B cell (primary cell): ENCODE measurements around the gene PTCRA. TPM values are rescaled to one million over a fixed set of nuclear protein-coding genes. Genes with fewer than 3 reads are reported as not detected.

Experiments
- ATAC-seq: fragments of 200-7000 bp; cut with Tn5 transposase; one replicate; pipeline ENCODE4 v1.10.0; 2021; ENCODE audit warnings: low read depth, mild to moderate bottlenecking, moderate number of reproducible peaks, moderate library complexity
- CTCF ChIA-PET: fragments of 350-600 bp; sonication (Branson Sonifier 250); formaldehyde crosslinking; loops from one replicate; lab custom pipeline; 2021; ENCODE audit warnings: antibody characterized with exemption, inconsistent platforms; lab: Charles Lee
- POLR2A ChIA-PET: fragments of 350-600 bp; sonication (Branson Sonifier 250); formaldehyde crosslinking; loops from one replicate; lab custom pipeline; 2021; ENCODE audit warnings: antibody characterized with exemption; lab: Charles Lee
- DNase-seq: peaks from one replicate; pipeline ENCODE4 v3.0.0; 2013
- H2AFZ ChIP-seq: 2 replicates; pipeline ENCODE4 v1.6.1; 2012; ENCODE audit warnings: mild to moderate bottlenecking, low read depth, low read length; ENCODE audit not compliant: insufficient read depth, poor library complexity, severe bottlenecking
- H3K27ac ChIP-seq, 2 donors: 1 replicate in 1 of 2; 2 replicates in 1 of 2; pipeline ENCODE4 v1.5.1; 2012 to 2013; ENCODE audit warnings: low read length in 2 of 2, mild to moderate bottlenecking in 2 of 2, moderate library complexity in 1 of 2
- H3K27me3 ChIP-seq, 4 experiments: fragments of 200-600 bp in 1 of 4; sonication (generic) in 1 of 4; replicated peaks in 1 of 4; 1 replicate in 2 of 4; 2 replicates in 2 of 4; pipeline versions ENCODE4 v1.6.1 to v1.7.0; 2013 to 2016; ENCODE audit warnings: low read length in 3 of 4, mild to moderate bottlenecking in 2 of 4, mixed read lengths in 1 of 4, moderate library complexity in 1 of 4; ENCODE audit not compliant: insufficient read depth in 4 of 4, control insufficient read depth in 3 of 4; ENCODE audit errors: control extremely low read depth in 1 of 4
- H3K36me3 ChIP-seq, 2 experiments: replicated peaks in 1 of 2; 1 replicate in 1 of 2; 2 replicates in 1 of 2; pipeline versions ENCODE4 v1.6.1 to v1.7.1; 2013; ENCODE audit warnings: low read length in 1 of 2; ENCODE audit not compliant: insufficient read depth in 2 of 2, control insufficient read depth in 1 of 2; ENCODE audit errors: control extremely low read depth in 1 of 2, extremely low read depth in 1 of 2
- H3K4me1 ChIP-seq, 2 donors: fragments of 200-600 bp in 1 of 2; sonication (generic) in 1 of 2; 1 replicate in 1 of 2; 2 replicates in 1 of 2; pipeline versions ENCODE4 v1.5.1 to v1.6.1; 2013 to 2017; ENCODE audit warnings: low read length in 2 of 2; ENCODE audit not compliant: control insufficient read depth in 2 of 2, insufficient read depth in 2 of 2
- H3K4me2 ChIP-seq: replicated peaks from 2 replicates; pipeline ENCODE3; 2012; ENCODE audit warnings: mild to moderate bottlenecking, low read depth, low read length; ENCODE audit not compliant: poor library complexity, severe bottlenecking
- H3K4me3 ChIP-seq, 5 experiments: fragments of 200-600 bp in 1 of 5; sonication (generic) in 1 of 5; 1 replicate in 3 of 5; 2 replicates in 2 of 5; pipeline versions ENCODE4 v1.5.1 to v1.7.0; 2011 to 2016; ENCODE audit warnings: low read length in 4 of 5, mild to moderate bottlenecking in 4 of 5, low read depth in 2 of 5, control low read depth in 1 of 5, moderate library complexity in 1 of 5; ENCODE audit not compliant: insufficient read depth in 1 of 5; ENCODE audit errors: control extremely low read depth in 1 of 5, extremely low read depth in 1 of 5
- H3K79me2 ChIP-seq: fragments of 200-600 bp; sonication (generic); one replicate; pipeline ENCODE4 v1.6.0; 2016; ENCODE audit warnings: low read length; ENCODE audit not compliant: control insufficient read depth, insufficient read depth
- H3K9ac ChIP-seq: fragments of 200-600 bp; sonication (generic); 2 replicates; pipeline ENCODE4 v1.6.1; 2017; ENCODE audit warnings: mild to moderate bottlenecking, low read length, moderate library complexity
- H3K9me3 ChIP-seq, 3 donors: one replicate each; pipeline versions ENCODE4 v1.6.1 to v1.7.1; 2013; ENCODE audit warnings: low read length in 2 of 3; ENCODE audit not compliant: control insufficient read depth in 2 of 3, insufficient read depth in 1 of 3; ENCODE audit errors: control extremely low read depth in 1 of 3
- H4K20me1 ChIP-seq: 2 replicates; pipeline ENCODE4 v1.6.0; 2012; ENCODE audit warnings: mild to moderate bottlenecking, low read length; ENCODE audit not compliant: insufficient read depth, control insufficient read depth, poor library complexity, severe bottlenecking
- H3K27ac Mint-ChIP-seq: one replicate; pipeline ENCODE4 v1.8.0; 2021; ENCODE audit warnings: mixed read lengths
- H3K27me3 Mint-ChIP-seq: one replicate; pipeline ENCODE4 v1.8.0; 2021; ENCODE audit warnings: mixed read lengths
- H3K4me1 Mint-ChIP-seq: one replicate; pipeline ENCODE4 v1.8.0; 2021; ENCODE audit warnings: mixed read lengths
- H3K4me3 Mint-ChIP-seq: one replicate; pipeline ENCODE4 v1.8.0; 2021; ENCODE audit warnings: mixed read lengths
- H3K9me3 Mint-ChIP-seq: one replicate; pipeline ENCODE4 v1.8.0; 2022; ENCODE audit warnings: mixed read lengths; ENCODE audit not compliant: insufficient read depth
- EZH2 ChIP-seq: IDR thresholded peaks from 2 replicates; pipeline ENCODE4 v1.6.1; 2012; ENCODE audit warnings: borderline replicate concordance, low read depth, mild to moderate bottlenecking, moderate library complexity, low read length; ENCODE audit not compliant: insufficient read depth, poor library complexity, severe bottlenecking
- WGBS: methylation state at CpG from one replicate; pipeline ENCODE4 v1.1.5; 2013; ENCODE audit warnings: missing lambda C conversion rate; ENCODE audit not compliant: insufficient coverage; 5-methylcytosine and 5-hydroxymethylcytosine counted together
- intact Hi-C: fragments of 100-400 bp; cut with micrococcal nuclease; formaldehyde crosslinking; loops from one replicate; pipeline ENCODE4 v1.10.0; 2022
- polyA plus RNA-seq: library from polyadenylated mRNA; depleted of rRNA; stranded (reverse); fragments of >200 nt; gene quantifications from 2 replicates; pipeline ENCODE4 v1.2.3, GENCODE V29; 2012
- total RNA-seq, 2 donors: library from RNA; stranded (reverse); fragments of 120-200 nt in 1 of 2; gene quantifications; 1 replicate in 1 of 2; 2 replicates in 1 of 2; pipeline versions ENCODE4 v1.2.3 to v1.2.4, GENCODE V29; 2013 to 2022
- TF ChIP-seq, protein P1 (sequence below): fragments of 200-600 bp; IDR thresholded peaks from one replicate; pipeline ENCODE4 v1.8.0; 2022; ENCODE audit warnings: antibody characterized with exemption, mild to moderate bottlenecking

PTCRA gene
- total and polyA plus RNA-seq, 2 donors (not counting 1 experiment from before 2014, with no cell fraction given), result not detected

DNA sequence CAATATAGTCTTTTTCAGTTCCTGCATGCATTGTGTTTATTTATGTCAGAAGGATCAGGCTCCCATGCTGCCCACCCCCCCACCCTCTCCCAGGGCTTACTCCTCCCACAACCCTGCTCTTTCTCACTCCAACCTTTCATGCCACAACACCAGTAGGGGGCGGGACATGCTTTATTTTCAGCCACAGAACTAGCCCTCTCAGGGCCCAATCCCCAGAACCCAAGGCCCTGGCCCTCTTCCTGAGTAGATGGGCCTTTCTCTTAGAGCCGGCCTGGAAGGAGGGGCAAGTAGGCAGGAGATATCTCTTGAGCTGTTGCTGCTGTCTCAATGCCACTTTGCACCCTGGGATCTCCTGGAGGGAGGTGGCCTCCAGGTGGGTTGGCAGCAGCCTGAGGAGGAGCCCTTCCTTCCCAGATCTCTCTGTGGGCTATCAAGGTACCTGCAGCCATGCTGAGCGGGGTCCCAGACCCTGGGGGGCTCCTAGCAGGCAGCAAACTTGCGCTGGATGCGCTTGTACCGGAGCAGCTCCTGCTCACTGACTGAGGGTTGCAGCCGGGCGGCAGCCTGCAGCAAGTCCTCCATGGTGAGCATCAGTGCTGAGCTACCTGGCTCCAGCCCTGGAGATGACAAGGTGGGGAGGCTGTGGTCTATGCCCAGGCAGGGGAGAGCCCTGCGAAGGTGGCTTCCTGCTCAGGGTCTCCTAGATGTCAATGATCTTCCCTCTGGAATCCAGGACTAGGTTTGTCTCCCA is 48.2 kb downstream of the PTCRA start:
- ChIA-PET POLR2A (no interaction called here), CTCF (interaction anchor here (1.0 to 1.3 kb wide), 2 partner anchors 20 to 179 kb away, joined by 3 to 4 read pairs; partner anchors contain the start of gene PPP2R5D)
- Histone ChIP-seq H3K27me3 (peaks cover 0 to 12% (median 3%) of the 10 kb centered on the region in 4 experiments), H3K36me3 (peaks cover 0 to 44% of the 10 kb centered on the region in 2 experiments), H3K9me3 (no peaks in the 10 kb centered on the region), H3K9ac (no peak overlapping the region), H3K27ac (no peak overlapping the region), H3K4me3 (no peak overlapping the region), H3K4me2 (no peak overlapping the region), H4K20me1 (no peaks in the 10 kb centered on the region), H3K4me1 (peaks cover 9 to 16% of the 10 kb centered on the region in 2 donors), H3K79me2 (no peaks in the 10 kb centered on the region), H2AFZ (no peak overlapping the region)
- TF ChIP-seq EZH2, result no peak
- TF ChIP-seq, protein P1, sequence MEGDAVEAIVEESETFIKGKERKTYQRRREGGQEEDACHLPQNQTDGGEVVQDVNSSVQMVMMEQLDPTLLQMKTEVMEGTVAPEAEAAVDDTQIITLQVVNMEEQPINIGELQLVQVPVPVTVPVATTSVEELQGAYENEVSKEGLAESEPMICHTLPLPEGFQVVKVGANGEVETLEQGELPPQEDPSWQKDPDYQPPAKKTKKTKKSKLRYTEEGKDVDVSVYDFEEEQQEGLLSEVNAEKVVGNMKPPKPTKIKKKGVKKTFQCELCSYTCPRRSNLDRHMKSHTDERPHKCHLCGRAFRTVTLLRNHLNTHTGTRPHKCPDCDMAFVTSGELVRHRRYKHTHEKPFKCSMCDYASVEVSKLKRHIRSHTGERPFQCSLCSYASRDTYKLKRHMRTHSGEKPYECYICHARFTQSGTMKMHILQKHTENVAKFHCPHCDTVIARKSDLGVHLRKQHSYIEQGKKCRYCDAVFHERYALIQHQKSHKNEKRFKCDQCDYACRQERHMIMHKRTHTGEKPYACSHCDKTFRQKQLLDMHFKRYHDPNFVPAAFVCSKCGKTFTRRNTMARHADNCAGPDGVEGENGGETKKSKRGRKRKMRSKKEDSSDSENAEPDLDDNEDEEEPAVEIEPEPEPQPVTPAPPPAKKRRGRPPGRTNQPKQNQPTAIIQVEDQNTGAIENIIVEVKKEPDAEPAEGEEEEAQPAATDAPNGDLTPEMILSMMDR, result no peak
- peaks cover 13% of the 10 kb centered on the region for H3K4me1 Mint-ChIP-seq
- no peaks in the 10 kb centered on the region for H3K27me3 Mint-ChIP-seq
- ATAC-seq (peak; percentile 42), DNase-seq (no peak)
- H3K9me3 Mint-ChIP-seq, result no peaks in the 10 kb centered on the region
- WGBS, result over 99% methylated on average over 9 of the region's 9 CpGs
- H3K27ac Mint-ChIP-seq, result no peak overlapping the region
- intact Hi-C loops, result loop anchor here (5.0 kb wide), 1 partner anchor 62 kb away; no protein-coding TSS in a partner anchor
- H3K4me3 Mint-ChIP-seq, result no peak overlapping the region

DNA sequence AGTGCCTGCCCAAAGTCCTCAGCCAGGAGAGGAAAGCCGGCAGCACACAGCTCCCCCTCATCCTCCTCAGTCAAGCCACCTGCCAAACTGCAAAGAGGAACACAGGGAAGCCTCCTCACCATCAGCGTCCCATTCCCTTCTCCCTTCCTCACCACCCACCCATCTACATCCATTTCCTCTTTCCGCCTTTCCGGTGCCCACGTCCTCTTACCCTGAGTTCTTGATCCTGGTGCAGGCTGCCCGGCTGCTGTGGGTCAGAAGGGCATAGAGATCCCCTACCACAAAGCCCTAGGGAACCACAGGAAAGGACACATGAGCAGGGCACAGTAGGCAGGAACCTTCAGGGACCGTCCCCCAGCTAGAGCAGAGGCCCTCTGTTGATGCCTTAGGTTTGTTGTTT is 50.7 kb downstream of the PTCRA start:
- H3K79me2 ChIP-seq, result no peaks in the 10 kb centered on the region
- no peaks in the 10 kb centered on the region for H3K9me3 ChIP-seq
- intact Hi-C loops, result no loop called here
- ChIA-PET POLR2A (no interaction called here), CTCF (no interaction called here)
- no peaks in the 10 kb centered on the region for H3K9me3 Mint-ChIP-seq
- no peak overlapping the region for H3K4me2 ChIP-seq
- no peak for TF ChIP-seq EZH2
- TF ChIP-seq, protein P1, result no peak
- H2AFZ ChIP-seq, result no peak overlapping the region
- no peak overlapping the region for H3K27ac ChIP-seq
- WGBS, result 90% methylated on average over 7 of the region's 7 CpGs
- DNase-seq (no peak), ATAC-seq (no peak)
- H3K4me1 Mint-ChIP-seq, result peaks cover 2% of the 10 kb centered on the region
- H3K9ac ChIP-seq, result no peak overlapping the region
- H3K4me3 Mint-ChIP-seq, result no peak overlapping the region
- peaks cover 8% of the 10 kb centered on the region for H4K20me1 ChIP-seq
- no peaks in the 10 kb centered on the region for H3K27me3 ChIP-seq
- no peak overlapping the region for H3K27ac Mint-ChIP-seq
- H3K27me3 Mint-ChIP-seq, result no peaks in the 10 kb centered on the region
- H3K4me1 ChIP-seq, result no peaks in the 10 kb centered on the region
- no peak overlapping the region for H3K4me3 ChIP-seq
- H3K36me3 ChIP-seq, result peaks cover 0 to 56% of the 10 kb centered on the region in 2 experiments
